NCI-H2107 treated with DMSO at 0.1 percent for 48 hours (cell line): ENCODE data around the gene ARPC1B.
"Not testable (repeated sequence)": the region's sequence is repeated elsewhere in the genome, so short reads cannot be mapped to it uniquely, and the experiment has no call there.

Experiments used
- DNase-seq: peaks from one replicate; lab custom pipeline; 2025; ENCODE audit not compliant: unreplicated experiment; lab: John Stamatoyannopoulos, UW

Gene ARPC1B

DNA sequence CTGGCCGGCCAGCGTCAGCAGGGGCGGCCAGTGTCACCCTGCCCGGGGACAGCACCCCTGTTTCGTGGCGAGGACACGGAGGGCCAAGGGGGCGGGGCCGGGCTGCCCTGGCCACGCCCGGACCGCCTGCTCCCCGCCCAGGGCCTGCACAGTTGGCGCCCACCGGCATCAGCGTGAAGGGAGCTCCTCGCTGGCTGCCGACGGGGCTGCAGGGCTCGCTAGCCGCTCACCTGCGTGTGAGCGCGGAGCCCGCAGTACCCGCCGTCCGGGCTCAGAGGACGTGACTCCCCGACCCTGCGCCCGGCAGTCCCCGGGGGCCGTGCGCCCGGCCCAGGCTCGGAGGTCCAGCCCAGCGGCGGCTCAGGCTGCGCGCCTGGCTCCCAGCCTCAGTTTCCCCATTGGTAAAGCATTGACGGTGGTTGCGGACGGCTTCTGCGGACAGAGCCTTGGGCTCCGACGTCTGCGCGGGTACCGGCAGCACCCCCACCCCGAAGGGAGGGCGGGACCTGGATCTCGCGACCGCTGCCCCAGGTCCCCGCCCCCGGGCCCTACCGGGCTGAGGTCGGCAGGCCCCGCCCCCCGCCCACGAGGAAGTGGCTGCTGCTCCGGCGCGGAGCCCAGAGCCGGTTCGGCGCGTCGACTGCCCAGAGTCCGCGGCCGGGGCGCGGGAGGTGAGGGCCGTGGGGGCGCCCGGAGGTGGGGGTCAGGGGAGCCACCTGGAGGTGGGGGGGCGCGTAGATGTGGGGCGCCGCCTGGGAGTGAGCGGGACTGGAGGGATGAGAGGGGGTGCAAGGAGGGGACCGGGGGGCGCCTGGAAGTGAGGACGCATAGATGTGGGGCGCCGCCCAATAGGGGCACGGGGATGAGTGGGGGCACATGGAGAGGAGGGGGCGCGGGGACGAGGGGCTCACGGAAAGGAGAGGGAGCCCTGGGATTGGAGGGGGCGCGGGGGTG, at the start of gene ARPC1B:
ARPC1B (plus strand) TSS at position 620 of the 954 bp plus-strand sequence. CDS start 10,985 bp downstream, outside the sequence.
- no peak for DNase-seq

DNA sequence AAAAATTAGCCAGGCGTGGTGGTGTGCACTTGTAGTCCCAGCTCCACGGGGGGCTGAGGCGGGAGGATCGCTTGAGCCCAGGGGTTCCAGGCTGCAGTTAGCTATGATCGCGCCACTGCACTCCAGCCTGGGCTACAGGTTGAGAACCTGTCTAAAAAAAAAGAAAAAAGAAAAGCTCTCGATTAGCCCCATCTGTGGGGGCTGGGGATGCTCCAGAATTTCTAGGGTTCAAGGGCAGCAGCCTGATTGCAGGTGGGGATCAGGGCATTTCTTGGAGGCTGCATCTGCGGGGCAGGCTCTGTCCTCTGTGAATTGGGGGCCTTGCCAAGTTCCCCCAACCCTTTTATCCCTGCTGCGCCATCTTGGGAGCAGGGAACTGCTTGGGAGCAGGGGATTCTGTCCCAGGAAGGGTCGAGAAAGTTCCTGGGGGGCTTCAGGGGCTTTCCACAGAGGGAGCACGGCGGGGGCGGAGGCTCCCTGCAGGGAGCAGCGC, 49.5 kb upstream of the ARPC1B start:
- DNase-seq, result no peak

DNA sequence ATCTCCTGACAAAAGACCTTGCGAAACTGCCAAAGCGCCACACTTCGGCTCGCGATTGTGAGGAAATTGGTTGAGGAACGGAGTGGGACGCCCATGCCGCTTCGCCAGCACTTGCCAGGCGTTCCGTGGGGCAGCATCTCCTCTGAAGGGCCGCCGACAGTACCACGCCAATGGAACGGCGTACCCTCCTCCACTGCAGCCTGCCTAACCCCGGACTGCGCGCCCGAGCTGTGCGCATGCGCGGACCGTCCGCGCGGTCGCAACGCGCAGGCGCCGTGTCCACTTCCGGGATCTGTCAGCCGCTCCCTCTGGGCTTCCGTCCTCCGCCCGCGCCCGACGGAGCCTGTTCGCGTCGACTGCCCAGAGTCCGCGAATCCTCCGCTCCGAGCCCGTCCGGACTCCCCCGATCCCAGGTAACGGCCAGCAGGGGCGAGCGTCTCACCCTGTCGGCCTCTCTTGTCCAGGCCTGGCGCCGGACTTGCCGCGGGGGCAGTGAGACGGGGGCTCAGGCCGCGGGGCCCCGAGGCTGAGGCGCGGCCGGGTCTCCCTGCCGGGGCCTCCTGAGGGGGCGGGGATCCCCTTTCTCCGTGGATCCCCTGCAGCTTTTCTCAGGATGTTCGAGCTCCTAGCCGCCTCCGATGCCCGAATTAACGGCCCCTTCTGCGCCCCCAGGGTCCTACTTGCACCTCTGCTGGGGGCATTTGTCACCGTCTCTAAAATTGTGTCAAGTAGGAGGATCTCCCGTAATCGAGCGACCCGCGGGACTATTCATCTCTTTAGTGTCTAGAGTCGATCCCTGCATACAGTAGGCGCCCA, 48.7 kb upstream of the ARPC1B start, which contains the start of gene ARPC1A:
ARPC1A (plus strand) TSS at position 307 of the 816 bp plus-strand sequence. CDS start 7,456 bp downstream, outside the sequence.
- peak; percentile 86 for DNase-seq

DNA sequence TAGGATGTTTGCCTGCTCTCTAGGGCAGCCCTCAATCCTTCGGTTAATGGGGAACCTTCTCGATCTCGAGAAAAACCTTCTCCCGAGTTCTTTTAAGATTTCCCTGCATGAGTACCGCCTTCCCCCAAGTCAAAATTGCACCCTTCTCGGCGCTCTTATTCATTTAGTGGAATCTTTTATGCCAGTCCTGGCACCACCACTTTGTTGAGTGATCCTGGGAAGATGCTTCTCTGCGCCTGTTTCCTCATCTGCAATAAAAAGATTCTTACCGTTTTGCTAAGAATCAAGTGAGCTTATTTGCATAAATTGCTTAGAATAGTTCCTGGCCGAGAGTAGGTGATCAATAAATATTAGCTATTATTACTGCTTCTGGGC, 48.1 kb upstream of the ARPC1B start:
- DNase-seq, result peak; percentile 14

DNA sequence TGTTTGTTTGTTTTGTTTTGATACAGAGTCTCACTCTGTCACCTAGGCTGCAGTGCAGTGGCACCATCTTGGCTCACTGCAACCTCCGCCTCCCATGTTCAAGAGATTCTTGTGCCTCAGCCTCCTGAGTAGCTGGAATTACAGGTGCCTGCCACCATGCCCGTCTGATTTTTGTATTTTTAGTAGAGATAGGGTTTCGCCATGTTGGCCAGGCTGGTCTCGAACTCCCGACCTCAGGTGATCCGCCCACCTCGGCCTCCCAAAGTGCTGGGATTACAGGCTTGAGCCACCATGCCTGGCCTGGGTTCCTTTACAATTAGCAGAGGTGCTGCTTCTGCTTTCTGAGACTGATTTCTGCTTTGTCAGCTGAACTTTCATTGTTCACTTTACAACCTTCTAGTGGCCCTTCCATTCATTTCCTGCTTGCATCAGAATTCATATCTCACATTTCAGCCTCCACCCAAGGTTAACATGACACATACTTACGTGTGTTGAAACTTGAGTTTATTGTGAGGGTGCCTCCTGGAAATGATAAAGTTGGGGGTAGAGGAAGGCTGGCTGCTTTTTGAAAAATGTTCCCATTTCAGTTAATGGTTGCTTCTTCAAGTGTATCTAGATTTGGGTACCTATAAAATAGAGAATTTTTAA, 44.1 kb upstream of the ARPC1B start:
- peak; percentile 18 for DNase-seq

DNA sequence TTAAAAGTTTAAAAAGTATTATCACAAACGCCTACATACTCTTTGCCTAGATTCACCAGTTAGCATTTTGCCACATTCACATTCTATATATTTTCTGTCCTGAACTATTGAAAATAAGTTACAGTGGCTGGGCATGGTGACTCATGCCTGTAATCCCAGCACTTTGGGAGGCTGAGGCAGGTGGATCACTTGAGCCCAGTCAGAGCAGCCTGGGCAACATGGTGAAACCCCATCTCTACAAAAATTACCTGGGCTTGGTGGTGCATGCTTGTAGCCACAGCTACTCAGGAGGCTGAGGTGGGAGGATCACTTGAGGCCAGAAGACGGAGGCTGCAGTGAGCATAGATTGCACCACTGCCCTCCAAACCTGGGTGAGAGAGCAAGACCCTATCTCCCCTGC, 43.5 kb upstream of the ARPC1B start:
- DNase-seq, result no peak

DNA sequence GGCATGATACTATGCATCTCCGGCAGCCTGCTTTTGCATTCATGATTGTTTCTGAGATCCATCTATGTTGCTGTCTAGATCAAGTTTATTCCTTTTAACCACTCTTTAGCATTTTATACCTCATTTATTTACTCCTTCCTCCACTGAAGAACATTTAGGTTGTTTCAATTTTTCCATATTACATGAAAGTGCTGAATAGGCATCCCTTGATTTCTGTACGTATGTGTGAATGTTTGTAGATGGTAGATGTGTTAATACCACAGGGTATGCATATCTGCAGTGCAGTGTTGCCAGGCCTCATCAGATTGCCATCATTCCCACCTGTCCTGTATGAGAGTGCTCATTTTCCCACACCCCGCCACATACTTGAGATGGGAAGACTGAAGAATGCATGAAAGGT, 34.9 kb upstream of the ARPC1B start:
- no peak for DNase-seq

DNA sequence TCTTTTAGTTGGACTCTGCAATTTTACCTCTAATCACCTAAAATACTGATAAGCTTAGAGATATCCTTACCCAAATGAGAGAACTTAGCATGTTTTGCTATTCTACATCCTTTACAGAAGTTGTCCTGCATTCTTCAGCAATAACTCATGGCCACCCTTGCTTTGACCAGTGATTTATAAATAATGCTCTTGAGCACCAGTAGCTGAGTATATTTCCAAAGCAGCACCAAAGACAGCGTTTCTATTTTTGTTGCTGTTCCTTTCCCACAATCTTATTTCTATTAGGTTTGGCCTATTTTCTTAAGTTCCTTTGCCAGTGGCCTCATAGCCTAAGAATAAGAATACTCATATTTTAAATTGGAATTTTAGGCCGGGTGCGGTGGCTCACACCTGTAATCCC, 33.9 kb upstream of the ARPC1B start:
- no peak for DNase-seq

DNA sequence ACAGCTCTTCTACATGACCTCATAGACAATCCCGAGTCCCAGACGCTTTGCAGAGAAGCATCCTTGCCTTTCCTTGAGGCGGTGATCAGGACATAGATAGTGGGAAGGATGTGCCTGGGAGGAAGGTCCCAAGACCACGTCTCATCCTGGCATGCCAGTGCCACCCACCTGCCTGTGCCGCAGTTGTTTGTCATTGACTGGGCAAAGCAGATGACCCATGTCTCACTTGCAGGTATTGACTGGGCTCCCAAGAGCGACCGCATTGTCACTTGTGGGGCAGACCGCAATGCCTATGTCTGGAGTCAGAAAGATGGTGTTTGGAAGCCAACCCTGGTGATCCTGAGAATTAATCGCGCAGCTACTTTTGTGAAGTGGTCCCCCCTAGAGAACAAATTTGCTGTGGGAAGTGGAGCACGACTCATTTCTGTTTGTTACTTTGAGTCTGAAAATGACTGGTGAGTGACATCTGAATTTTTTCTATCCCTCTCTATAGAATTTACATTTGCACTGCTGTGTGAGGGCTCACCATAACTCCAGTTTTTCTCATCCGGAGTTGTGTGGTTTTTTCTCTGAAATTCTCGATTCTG, 30.4 kb upstream of the ARPC1B start:
- no peak for DNase-seq

DNA sequence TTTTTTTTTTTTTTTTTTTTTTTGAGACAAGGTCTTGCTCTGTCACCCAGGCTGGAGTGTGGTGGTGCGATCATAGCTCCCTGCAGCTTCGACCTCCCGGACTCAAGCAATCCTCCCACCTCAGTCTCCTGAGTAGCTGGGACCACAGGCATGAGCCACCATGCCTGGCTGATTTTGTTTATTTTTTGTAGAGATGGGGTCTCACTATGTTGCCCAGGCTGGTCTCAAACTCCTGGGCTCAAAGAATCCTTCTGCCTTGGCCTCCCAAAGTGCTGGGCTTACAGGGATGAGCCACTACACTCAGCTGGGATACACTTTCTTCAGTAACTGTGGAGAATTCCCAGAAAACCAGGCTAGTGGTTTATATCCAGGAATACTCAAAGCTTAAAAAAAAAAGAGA, 23.9 kb upstream of the ARPC1B start:
- not testable (repeated sequence) for DNase-seq

DNA sequence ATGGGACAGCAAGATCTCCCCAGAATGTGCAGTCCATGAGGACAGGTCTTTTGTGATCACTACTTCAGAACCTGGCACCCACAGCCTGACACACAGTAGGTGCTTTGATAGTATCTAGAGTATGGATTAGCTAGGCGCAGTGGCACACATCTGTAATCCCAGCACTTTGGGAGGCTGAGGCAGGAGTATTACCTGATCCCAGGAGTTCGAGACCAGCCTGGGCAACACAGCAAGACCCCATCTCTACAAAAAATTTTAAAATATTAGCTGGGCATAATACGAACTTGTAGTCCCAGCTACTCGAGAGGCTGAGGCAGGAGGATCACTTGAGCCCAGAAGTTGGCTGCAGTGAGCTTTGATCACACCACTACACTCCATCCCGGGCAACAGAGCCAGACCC, 22.3 kb upstream of the ARPC1B start:
- DNase-seq, result no peak

DNA sequence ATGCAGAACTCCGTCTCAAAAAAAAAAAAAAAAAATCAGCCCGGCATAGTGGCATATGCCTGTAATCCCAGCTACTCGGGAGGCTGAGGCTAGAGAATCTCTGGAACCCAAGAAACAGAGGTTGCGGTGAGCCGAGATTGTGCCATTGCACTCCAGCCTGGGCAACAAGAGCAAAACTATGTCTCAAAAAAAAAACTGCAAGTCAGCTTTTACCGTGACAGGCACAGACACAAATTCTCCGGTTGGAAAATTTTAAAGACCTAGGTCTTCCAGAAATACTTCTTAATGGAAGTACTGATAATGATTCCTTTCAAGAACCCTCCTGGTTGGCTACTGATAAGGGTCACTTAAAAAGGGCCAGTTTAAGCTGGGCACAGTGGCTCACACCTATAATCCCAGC, 19.4 kb upstream of the ARPC1B start:
- DNase-seq, result no peak

DNA sequence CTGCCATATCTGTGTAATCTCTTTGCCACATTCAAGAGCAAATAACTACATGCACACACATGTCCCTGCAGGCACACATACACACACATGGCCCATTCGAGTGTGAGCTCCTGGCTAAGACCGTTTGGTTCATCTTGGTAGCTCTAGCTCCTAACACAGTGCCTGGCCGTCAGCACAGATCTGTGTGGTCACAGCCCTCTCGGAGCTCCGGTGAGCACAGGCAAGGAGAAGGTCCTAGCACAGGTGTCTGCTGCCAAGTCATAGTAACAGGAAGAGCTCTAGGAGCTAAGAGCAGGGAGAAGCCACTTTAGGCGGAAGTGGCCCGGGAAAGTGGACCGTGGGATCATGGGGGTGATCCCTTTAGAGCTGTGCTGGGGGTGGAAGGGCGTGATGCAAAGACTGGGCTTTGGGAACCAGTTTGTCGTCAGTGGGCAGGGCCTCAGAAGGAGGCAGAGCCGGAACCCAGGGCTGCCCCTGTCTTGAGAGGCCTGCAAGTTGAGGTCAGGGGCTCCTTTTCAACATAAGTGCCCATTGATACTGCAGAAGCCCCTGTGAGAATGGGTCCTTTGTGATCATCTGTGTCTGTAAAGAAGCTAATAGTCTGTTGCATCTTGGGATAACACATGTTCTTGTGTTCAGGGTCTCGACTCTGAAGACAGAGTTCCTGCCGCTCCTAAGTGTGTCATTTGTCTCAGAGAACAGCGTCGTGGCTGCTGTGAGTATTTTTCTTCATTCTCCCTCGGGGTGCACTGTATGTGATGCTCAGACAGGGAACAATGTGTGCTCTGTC, 16.6 kb upstream of the ARPC1B start:
- DNase-seq, result no peak

DNA sequence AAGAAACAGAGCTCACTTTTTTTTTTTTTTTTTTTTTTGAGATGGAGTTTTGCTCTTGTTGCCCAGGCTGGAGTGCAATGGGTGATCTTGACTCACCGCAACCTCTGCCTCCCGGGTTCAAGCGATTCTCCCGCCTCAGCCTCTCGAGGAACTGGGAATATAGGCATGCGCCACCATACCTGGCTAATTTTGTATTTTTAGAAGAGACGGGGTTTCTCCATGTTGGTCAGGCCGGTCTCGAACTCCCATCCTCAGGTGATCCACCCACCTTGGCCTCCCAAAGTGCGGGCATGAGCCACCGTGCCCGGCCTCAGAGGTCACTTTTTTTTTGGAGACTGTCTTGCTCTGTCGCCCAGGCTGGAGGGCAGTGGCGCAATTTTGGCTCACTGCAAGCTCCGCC, 16.0 kb upstream of the ARPC1B start:
- DNase-seq, result not testable (repeated sequence)

DNA sequence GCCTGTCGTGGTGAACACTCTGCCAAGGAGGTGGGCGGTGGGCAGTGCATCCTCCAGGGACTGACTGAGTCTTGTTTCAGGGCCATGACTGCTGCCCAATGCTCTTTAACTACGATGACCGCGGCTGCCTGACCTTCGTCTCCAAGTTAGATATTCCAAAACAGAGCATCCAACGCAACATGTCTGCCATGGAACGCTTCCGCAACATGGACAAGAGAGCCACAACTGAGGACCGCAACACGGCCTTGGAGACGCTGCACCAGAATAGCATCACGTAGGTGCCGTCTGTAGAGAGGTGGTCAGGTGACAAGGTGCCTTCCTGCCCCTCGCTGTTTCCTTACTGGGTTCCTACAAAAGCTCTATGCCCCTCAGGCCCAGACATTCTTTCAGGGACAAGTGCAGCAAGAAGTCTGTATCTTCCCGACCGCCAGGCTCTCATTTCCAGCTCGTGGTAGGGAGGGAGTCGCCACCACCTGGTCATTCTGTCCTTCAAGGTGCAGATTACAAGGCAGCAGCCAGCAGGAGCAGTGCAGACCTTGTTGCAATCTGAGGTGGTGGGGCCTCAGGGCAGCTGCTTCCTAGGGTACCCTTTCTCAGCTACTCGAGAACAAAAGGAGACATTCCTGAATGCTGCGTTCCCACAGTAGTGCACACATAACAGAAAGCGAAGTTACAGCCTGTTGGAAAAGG, 14.9 kb upstream of the ARPC1B start:
- no peak for DNase-seq

DNA sequence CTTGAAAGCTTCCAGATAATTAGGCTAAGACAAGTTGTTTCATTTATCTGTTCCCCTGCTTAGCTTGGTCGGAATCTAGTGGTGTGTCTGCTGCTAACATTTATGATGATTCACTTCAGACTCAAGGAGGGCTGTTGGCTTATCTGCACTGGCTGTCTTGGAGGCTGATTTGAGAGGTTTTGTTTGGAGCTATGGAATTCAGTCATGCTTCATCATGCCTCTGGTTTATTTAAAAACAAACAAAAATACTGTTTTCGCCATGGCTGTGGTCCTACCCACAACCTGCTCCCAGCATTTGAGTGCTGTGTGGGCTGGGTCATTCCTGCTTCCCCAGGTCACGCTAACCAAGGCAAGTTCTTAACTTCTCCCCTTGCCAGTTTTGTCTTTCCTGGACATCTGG, 11.7 kb upstream of the ARPC1B start:
- no peak for DNase-seq

DNA sequence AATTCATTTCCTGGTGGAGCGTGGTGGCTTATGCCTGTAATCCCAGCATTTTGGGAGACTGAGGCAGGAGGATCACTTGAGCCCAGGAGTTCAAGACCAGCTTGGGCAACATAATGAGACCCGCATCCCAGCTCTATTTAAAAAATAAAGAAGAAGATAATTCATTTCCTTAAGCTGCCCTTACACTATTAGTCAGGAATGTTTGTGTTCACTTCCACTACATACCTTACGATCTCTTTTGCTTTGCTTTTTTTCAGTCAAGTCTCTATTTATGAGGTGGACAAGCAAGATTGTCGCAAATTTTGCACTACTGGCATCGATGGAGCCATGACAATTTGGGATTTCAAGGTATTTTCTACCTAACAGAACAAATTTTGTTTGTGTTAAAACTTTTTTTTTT, 11.2 kb upstream of the ARPC1B start:
- no peak for DNase-seq

DNA sequence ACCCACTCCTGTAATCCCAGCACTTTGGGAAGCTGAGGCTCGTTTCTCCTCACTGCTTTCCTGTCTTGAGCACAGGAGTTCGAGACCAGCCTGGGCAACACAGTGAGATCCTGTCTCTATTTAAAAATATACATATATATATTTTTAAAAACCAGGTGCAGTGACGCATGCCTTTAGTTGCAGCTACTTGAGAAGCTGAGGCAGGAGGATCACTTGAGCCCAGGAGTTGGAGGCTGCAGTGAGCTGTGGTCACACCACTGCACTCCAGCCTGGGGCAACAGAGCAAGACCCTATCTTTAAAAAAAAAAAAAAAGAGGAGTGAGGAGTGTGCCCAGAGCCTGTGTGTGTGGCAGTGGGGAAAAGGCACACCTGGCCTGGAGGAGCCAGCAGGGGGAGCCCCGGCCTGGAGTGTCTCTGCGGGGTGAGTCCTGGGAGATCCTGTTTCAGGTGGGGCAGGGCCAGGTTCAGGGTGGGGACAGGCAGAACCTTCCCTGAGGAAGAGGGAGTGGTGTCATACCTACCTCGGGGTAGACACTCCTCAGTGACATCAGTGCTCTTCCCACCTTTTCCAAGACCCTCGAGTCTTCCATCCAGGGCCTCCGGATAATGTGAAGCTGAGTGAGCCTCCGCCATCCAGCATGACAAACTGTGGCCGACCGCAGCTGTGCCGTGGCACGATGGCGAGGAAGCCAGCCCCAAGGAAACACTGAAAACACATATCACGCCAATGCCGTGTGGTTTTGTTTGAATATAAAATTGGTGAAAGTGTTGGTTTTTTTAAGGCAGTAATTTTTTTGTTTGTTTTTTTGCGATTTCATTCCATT, 9.0 kb upstream of the ARPC1B start:
- DNase-seq, result no peak

DNA sequence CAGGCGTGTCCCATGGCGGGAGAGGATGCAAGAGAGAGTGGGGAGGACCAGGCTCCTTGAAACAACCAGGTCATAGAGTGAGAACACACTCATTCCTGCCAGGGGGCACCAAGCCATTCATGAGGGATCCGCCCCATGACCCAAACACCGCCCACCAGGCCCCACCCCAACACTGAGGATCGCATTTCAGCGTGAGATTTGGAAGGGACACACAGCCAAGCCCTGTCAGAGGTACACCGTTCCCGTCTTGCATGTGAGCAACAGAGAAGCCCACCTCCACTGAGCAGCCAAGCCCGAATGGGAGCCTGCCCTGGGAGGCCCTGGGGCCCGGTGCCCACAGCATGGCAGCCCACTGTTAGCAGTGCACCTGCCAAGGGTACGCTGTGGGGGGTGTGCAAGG, 7.9 kb upstream of the ARPC1B start:
- no peak for DNase-seq
